GM18870 (cell line): ENCODE data around the gene SKIDA1.

ENCODE experiments used
- ATAC-seq: cut with Tn5 transposase; IDR thresholded peaks from one replicate; pipeline ENCODE4 v1.9.1; 2021; ENCODE audit warnings: moderate library complexity; ENCODE audit not compliant: unreplicated experiment

The SKIDA1 gene

GRCh38 chr10:21529032-21529910 is 3.8 kb upstream of the SKIDA1 start:
- no peak for ATAC-seq

- no peak for ATAC-seq
Observed at GRCh38 chr10:21528236-21529031, 3.0 kb upstream of the SKIDA1 start.

- no peak for ATAC-seq
Observed at GRCh38 chr10:21527598-21528235, 2.2 kb upstream of the SKIDA1 start.

GRCh38 chr10:21526860-21527597 is 1.5 kb upstream of the SKIDA1 start:
- no peak for ATAC-seq

GRCh38 chr10:21526188-21526859 is 842 bp upstream of the SKIDA1 start:
- ATAC-seq: peak; percentile 14

- no peak for ATAC-seq
Observed at GRCh38 chr10:21524526-21525366, 736 bp downstream of the SKIDA1 start.

- ATAC-seq: no peak
Observed at GRCh38 chr10:21524131-21524525, 1.4 kb downstream of the SKIDA1 start.

GRCh38 chr10:21523557-21524008 is 1.9 kb downstream of the SKIDA1 start:
- no peak for ATAC-seq

- no peak for ATAC-seq
Observed at GRCh38 chr10:21522631-21523406, 2.7 kb downstream of the SKIDA1 start.

- ATAC-seq: no peak
Observed at GRCh38 chr10:21521751-21522533, 3.5 kb downstream of the SKIDA1 start.

- no peak for ATAC-seq
Observed at GRCh38 chr10:21520949-21521348, 4.5 kb downstream of the SKIDA1 start.

- ATAC-seq: no peak
Observed at GRCh38 chr10:21520509-21520908, 5.0 kb downstream of the SKIDA1 start.

GRCh38 chr10:21519941-21520436 is 5.5 kb downstream of the SKIDA1 start:
- ATAC-seq: peak; percentile 67

- ATAC-seq: no peak
Observed at GRCh38 chr10:21519397-21519933, 6.0 kb downstream of the SKIDA1 start.

- ATAC-seq: no peak
Observed at GRCh38 chr10:21518641-21519396, 6.7 kb downstream of the SKIDA1 start.

- ATAC-seq: no peak
Observed at GRCh38 chr10:21518149-21518640, 7.3 kb downstream of the SKIDA1 start.
